Measurements from ENCODE around the gene CCNG1.

CCNG1 gene

DNA sequence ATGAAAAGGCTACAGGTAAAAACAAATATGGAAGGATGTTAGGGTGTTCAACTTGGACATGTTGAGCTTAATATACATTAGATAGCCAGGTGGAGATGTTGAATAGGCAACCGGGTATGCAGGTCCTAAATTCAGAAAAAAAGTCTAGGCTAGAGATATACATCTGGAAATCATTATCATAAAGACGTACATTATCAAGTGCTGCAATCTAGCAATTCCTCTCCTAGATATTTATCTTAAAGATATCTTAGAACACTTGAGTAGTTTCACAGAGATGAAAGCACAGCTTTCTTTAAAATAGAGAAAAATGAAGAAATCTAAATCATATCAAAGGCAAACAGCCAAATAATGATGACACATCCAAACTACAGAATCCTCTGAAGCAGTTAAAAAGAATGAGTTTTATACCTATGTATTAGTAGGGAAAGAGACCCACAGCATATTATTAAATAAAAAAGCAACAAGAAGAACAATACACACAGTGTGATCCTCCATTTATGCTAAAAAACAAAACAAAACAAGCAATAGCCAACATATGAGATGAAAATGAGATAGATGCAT, 18.7 kb downstream of the CCNG1 start:
- Mint-ChIP-seq H3K9me3 (peaks cover 3% of the 10 kb centered on the region), H3K4me1 (peaks cover 40% of the 10 kb centered on the region), H3K27me3 (ENCODE audit: low read depth, poor library complexity) (peaks cover 4% of the 10 kb centered on the region), H3K4me3 (peak overlapping the region; percentile 21), H3K27ac (no peak overlapping the region), H3K36me3 (ENCODE audit: low read depth) (peaks cover 52% of the 10 kb centered on the region)
- no peak for TF ChIP-seq CTCF (IDR thresholded peaks at IDR 0.05)
- no peak for DNase-seq

DNA sequence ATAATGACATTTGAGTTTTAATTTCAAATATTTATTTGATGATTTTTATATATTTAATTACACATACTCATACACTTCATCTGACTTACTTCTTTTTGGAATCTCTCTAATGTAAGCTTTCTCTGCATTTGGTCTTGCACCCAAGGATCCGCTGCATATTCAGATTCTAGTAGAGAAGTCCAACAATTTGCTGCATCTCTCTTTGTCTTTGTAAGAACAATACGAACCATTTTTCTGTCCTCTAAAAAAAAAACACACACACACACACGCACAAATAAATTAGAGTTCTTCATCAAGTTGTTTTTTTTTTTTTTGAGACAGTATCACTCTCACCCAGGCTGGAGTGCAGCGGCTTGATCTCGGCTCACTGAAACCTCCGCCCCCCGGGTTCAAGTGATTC, 19.4 kb downstream of the CCNG1 start:
- no peak for TF ChIP-seq CTCF (IDR thresholded peaks at IDR 0.05)
- Mint-ChIP-seq H3K27ac (no peak overlapping the region), H3K4me1 (peaks cover 45% of the 10 kb centered on the region), H3K36me3 (ENCODE audit: low read depth) (peaks cover 46% of the 10 kb centered on the region), H3K9me3 (peaks cover 3% of the 10 kb centered on the region), H3K27me3 (ENCODE audit: low read depth, poor library complexity) (peaks cover 4% of the 10 kb centered on the region), H3K4me3 (peak overlapping the region; percentile 50)
- DNase-seq, result no peak

DNA sequence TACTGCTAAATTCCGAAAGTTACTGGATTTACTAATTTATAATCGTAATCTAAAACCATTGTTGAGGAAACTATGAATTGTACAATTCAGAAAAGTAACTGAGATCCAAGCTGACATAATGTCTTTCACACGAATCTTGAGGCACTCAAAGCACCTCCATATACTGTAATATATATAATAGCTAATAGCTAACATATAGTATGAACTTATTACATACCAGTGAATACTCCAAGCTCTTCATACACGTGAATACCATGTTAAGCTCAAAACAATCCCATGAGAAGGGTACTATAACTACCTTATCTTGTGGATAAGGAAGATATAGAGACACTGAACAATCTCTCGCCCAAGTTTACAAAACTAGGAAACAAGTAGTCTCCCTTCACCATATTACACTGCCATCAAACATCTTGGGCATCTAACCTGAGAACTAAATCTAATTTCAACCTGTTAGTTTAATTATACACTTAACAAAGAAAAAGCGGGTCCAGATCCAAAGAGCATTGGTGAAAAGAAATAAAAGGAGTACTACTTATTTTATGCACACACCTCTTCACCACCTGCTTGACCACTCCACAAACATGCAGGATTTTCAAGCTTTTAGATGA, 21.5 kb downstream of the CCNG1 start:
- H3K4me1 Mint-ChIP-seq, result peaks cover 46% of the 10 kb centered on the region
- peaks cover 4% of the 10 kb centered on the region for H3K27me3 Mint-ChIP-seq (ENCODE audit: low read depth, poor library complexity)
- peak overlapping the region; percentile 95 for H3K4me3 Mint-ChIP-seq
- TF ChIP-seq CTCF (IDR thresholded peaks at IDR 0.05), result no peak
- no peak for DNase-seq
- H3K27ac Mint-ChIP-seq, result peak overlapping the region; percentile 100
- peaks cover 3% of the 10 kb centered on the region for H3K9me3 Mint-ChIP-seq
- H3K36me3 Mint-ChIP-seq (ENCODE audit: low read depth), result peaks cover 43% of the 10 kb centered on the region

- H3K27me3 Mint-ChIP-seq (ENCODE audit: low read depth, poor library complexity), result peaks cover 4% of the 10 kb centered on the region
- peak overlapping the region; percentile 95 for H3K4me3 Mint-ChIP-seq
- peak overlapping the region; percentile 100 for H3K27ac Mint-ChIP-seq
- H3K9me3 Mint-ChIP-seq, result peaks cover 6% of the 10 kb centered on the region
- DNase-seq, result no peak
- peaks cover 46% of the 10 kb centered on the region for H3K4me1 Mint-ChIP-seq
- H3K36me3 Mint-ChIP-seq (ENCODE audit: low read depth), result peaks cover 46% of the 10 kb centered on the region
- no peak for TF ChIP-seq CTCF (IDR thresholded peaks at IDR 0.05)
Observed at GRCh38 chr5:163459462-163459818, 22.0 kb downstream of the CCNG1 start.

DNA sequence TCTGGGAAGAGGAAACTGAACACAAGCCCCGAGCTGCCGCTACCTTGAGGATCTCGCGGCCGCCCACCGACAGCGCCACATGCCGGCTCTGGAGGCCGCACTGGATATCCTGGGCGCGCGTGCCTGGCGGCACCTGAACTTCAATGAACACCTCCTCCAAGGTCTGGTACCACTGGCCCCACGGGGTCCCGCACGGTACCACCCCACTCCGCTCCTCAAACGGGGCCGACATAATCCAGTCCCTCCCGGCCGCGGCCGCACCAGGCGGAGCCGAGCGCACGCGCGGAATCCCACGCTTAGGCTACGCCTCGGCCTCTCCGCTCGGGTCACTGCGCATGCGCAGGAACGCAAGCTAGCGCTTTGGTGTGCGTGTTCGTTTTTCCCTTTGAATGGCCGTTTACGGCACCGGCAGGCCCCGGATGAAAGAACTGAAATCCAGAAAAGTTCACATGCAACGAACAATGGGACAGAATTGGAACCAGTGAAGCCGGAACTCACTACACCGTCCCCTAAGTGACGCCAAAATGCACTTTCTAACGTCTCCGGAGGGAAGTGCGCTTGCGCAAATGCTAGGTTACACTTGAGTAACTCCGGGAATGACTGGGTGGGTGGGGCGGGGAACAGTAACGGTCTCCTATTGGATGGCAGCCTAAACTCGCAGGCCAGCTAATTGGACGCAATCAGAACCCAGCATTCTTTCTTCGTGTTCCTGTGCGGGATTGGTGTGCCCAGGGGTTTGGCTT, 22.6 kb downstream of the CCNG1 start, which contains the start of gene NUDCD2:
Gene NUDCD2, minus strand, starts transcription at position 284 of the 743 bp plus-strand sequence. Its CDS starts 52 bp downstream, at position 232.
- H3K4me3 Mint-ChIP-seq, result peak within 1 kb of the TSS; percentile 95
- peak; percentile 96 for DNase-seq
- H3K36me3 Mint-ChIP-seq (ENCODE audit: low read depth), result peaks cover 46% of the 10 kb centered on the region
- peaks cover 4% of the 10 kb centered on the region for H3K27me3 Mint-ChIP-seq (ENCODE audit: low read depth, poor library complexity)
- H3K4me1 Mint-ChIP-seq, result peaks cover 41% of the 10 kb centered on the region
- peaks cover 6% of the 10 kb centered on the region for H3K9me3 Mint-ChIP-seq
- peak within 1 kb of the TSS; percentile 100 for H3K27ac Mint-ChIP-seq
- TF ChIP-seq CTCF (IDR thresholded peaks at IDR 0.05), result no peak
